Stimulated activated CD8-positive, alpha-beta memory T cell treated with anti-CD3 and anti-CD28 coated beads, Interleukin-4, amount 100 ng/mL, for 4 hours (primary cell): ENCODE measurements around the gene TULP3.
A peak's percentile ranks its signal among the peaks of the same experiment; 100 is the strongest.

Experiments
- DNase-seq, 2 donors: peaks; one replicate each; pipeline ENCODE4 v3.0.0-alpha.2; 2020; ENCODE audit warnings: low read depth in 2 of 2, low spot score in 1 of 2

TULP3 gene

DNA sequence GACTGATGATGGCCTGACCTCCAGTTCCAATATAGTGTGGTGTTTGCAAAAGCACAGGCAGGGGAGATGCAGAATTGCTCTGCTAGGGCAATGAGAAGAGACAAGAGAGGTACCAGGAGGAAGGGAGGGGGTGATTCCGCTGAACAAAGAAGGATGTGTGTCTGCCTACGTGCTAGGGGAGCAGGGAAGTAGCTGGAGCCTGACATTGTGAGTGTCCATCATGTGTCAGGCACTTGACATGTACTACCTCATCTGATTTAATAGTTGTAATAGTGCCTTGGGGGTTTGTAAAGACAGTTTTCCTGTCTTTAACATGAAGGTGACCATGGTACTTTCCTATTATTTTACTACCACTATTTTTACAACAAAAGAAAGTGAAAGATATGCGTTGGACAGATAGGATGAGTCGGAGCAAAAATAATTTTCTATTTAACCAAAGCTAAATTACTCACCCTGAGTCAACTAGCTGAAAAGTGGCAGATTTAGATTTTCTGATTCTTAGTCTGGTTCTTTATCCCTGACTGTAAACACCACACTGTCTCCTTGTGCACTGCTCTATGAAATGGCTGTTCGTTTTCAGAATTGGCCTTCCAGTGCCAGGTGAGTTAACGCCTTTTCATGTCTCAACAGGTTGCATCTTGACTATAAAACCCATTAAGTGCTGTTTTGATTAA, 34.8 kb downstream of the TULP3 start:
- DNase-seq = no peak

DNA sequence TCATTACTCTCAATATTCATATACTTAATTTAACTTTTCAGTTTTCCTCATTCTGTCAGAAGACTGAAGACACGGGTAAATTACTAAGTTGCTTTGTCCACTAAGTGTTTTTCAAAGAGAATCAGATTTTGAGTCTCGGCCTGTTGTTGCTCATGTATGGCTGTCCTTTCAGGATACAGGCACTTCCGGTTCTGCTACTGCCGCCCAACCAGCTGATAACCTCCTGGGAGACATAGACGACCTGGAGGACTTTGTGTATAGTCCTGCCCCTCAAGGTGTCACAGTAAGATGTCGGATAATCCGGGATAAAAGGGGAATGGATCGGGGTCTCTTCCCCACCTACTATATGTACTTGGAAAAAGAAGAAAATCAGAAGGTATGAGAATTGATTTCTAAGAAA, 40.2 kb downstream of the TULP3 start:
- no peak for DNase-seq

DNA sequence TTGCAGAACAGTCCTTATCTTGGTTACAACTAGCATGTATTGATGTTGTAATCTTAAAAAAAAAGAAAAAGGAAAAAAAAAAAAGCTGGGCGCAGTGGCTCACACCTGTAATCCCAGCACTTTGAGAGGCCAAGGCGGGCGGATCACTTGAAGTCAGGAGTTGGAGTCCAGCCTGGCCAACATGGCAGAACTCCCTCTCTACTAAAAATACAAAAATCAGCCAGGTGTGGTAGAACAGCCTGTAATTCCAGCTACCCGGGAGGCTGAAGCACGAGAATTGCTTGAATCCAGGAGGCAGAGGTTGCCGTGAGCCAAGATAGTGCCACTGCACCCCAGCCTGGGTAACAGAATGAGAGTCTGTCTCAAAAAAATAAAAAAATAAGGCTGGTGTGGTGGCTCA, 42.9 kb downstream of the TULP3 start:
- no peak for DNase-seq

DNA sequence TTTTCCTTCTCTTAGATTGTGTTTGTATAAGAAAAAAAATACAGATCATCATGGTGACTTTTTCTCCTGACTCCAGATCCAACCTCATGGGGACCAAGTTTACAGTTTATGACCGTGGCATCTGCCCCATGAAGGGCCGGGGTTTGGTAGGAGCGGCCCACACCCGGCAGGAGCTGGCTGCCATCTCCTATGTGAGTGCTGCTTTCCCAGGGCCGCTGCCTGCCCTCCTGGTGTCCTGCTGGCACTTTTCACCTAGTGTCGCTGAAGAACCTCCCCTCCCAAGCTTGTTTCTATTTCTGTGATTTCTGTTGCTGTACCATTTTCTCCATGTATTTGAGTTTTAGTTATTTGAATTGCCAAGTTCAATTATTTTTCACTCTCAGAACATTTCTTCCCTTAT, 43.7 kb downstream of the TULP3 start:
- no peak for DNase-seq

DNA sequence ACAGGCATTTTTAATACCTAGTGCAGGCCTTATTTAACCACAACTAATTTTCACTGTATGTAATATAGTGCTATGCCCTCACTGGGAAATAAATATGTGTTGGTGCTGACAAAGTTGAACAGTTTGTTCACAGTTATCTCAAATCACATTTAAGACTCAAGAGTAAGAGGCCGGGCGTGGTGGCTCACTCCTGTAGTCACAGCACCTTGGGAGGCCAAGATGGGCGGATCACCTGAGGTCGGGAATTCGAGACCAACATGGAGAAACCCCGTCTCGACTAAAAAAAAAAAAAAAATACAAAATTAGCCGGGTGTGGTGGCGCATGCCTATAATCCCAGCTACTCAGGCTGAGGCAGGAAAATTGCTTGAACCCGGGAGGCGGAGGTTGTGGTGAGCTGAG, 45.6 kb downstream of the TULP3 start:
- DNase-seq = no peak

DNA sequence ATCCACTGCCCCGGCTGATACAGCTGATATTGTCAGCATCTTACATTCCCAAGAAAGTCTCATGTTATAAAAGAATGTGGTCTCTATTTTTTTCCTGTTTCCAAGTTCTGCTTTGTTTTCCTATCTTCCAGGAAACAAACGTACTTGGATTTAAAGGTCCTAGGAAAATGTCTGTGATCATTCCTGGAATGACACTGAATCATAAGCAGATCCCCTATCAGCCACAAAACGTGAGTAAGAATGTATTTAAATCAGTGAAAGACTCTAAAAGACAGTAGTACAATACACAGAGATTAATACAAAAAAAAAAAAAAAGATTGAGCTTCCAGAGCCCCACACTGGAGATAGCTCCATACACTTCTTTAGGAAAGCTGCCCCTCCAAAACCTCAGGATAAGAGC, 46.8 kb downstream of the TULP3 start:
- DNase-seq = no peak

DNA sequence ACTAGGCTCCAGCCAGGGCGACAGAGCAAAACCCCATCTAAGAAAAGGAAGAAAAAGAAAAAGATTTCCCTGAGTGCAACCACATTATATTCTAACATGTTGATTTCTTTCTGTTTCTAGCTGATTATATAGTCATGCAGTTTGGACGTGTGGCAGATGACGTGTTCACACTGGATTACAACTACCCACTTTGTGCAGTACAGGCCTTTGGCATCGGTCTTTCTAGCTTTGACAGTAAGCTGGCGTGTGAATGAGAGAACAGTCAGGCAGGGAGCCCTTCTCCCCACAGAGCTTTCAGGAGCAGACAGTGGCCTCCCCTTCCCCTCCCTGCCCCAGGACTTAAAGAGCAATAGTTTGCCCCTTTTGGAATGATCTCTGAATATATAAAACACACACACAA, 48.5 kb downstream of the TULP3 start:
- no peak for DNase-seq

DNA sequence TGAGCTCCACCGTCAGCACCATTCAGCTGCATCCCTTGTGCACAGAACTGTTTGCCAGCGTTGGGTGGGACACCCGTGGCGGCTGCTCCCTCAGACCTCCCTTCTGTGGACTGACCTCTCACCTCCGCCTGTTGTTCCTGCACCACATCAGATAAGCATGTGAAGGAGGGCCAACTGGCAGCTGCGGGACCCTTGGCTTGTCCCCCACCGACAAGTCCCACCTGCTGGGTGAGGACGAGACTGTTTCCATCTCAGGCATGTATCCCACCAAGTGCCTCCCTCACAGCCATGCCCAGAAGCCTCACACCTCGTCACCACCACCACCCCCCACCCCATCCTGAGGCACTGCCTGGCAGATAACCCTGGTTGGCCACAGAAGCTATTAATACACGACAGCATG, 49.9 kb downstream of the TULP3 start:
- no peak for DNase-seq

DNA sequence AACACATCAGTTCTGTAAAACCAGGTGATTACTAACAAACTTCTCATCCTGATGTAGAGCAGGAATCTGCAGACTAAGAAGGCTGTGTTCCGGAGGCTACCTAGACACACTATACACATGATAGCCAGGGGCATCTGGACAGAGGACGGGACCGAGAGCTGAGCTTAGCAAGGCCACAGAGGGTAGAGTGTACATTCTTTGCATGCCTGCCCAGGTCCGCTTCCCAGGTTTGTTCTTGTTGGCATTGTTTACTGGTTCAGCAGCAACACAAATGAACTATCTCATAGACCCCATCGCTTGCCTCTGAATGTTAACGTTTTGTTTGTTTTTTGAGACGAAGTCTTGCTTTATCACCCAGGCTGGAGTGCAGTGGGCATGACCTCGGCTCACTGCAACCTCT, 50.8 kb downstream of the TULP3 start:
- no peak for DNase-seq

DNA sequence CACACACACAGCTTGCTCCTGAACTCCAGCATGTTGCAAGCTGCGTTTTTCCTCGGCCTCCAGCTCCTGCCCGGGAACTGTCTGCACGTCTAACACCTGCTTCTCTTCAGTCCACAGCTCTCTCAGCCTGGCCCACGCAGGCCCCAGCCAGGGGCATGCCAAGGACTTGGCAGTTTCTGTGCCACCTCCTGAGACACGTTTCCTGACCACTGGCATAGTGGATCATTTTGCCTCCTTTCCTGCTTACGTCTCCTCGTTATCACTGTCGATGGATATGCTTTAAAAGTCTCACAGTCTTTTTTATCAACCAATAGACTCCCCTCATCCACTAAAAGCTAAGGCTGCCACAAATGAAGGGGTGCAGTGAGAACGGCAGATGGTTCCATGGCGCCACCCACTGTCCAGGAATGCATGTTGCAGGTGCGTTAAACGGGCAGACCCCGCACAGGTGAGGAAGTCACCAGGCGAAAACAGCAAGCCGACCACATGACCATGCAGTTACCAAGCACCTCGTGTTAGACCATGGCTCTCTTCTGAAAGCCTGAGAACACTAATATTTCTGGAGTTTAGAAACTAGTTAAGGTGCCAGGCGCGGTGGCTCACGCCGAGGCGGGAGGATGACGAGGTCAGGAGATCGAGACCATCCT, 53.8 kb downstream of the TULP3 start:
- DNase-seq = peak in 1 of 2 donors; percentile 16

DNA sequence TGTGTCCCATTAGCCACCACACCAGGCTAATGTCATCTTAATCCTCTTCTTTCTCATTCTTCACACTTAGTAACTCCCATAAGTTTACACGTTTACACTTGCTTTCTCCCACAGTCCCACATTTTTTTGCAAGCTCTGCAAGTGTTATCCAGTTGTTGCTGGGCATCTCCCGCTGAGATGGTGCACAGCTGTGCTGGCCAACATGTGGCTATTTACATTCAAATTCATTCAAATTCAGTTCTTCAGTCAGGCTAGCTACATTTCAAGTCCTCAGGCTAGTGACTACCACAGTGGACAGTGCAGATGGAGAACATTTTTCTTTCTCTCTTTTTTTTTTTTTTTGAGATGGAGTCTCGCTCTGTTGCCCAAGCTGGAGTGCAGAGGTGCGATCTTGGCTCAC, 58.7 kb downstream of the TULP3 start:
- no peak for DNase-seq

DNA sequence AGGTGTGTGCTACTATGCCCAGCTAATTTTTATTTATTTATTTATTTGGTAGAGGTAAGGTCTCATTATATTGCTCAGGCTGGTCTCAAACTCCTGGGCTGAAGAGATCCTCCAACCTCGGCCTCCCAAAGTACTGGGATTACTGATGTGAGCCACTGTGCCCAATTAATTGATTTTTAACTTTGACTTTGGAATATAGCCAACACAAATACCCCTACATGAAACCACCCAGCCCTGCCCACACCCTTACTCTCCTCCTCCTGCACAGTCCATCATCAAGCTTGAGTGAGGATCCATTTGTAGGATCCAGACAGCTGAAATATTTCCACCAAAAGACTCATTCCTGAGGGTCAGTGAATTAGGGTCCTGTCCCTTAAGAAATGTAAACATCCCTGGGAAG, 65.2 kb downstream of the TULP3 start:
- DNase-seq = no peak

DNA sequence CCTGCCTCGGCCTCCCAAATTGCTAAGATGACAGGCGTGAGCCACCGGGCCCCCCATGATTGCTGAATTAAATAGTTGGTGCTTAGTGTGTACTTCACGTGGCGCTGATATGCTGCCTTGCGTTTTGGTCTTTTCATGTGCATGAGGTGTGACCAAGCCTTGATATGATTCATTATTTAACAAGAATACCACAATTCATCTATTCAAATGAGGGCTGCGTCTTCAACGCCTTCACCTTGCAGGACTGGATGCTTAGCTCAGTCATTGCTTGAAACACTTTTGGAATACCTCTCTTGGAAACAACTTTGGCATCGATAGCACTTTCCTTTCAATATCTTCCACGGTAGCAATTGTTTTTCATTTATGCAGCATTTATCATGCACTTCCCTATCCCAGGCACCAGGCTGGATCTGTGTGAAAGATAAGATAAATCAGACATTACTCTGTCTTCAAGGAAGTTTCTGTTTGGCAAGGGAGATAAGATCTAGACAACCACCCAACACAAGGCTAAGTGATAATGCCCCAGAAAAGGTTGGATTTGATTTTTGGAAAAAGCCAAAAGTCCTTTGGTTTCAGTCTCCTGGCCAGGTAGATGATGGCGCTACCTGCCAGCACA, 67.2 kb downstream of the TULP3 start:
- no peak for DNase-seq

DNA sequence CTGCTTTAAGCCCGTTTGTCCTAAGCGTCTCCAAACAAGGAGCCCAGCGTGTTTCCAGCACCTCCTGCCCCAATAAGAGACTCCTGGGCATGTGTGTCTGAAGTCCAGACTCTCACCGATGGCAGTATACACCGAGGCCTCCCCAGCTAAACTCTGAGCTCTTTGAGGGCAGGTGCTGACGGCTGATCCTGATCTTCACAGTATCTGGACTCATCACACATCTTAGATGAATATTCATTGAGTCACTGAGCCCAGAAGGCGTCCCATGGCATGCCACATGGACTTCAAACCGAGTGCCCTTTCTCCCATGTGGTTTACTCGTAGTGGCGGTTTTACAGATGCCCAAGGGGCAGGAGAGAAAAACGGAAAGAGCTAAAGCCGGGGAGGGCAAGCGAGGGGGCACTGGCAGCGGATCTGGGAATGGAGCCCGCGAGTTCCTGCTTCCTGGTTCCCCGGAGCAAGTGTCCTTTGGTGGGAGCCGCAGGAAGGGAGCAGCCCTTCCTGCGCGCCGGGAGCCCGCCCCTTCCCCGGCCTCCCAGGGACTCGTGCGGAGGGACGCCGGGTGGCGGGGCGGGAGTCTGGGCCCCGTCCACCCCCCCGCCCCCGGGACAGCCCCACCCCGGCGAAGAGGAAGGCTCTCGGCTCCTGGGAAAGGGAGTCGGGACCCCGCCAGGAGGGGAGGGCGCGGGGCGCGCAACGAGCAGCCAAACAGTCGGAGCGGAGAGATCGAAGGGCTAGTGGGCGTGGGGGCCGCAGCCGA, 67.9 kb downstream of the TULP3 start:
- DNase-seq = no peak

DNA sequence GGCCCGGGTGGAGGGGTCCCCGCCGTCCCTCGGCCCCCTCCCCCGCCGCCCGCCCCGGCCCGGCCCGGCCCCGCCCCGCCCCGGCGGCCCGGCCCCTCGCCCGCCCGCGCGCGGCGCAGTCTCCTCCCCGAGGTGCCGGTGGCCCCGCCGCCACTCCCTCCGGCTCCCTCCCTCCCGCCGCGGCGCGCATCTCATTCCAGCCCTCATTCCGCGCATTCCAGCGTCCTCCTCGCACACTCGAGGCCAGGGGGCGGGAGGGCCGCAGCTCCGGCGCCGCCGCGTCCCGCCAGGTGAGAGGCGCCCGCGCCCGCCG, 68.5 kb downstream of the TULP3 start, which contains the start of gene TEAD4:
TSS of gene TEAD4 (plus strand) at position 206 of the 313 bp plus-strand sequence.
- DNase-seq = no peak

DNA sequence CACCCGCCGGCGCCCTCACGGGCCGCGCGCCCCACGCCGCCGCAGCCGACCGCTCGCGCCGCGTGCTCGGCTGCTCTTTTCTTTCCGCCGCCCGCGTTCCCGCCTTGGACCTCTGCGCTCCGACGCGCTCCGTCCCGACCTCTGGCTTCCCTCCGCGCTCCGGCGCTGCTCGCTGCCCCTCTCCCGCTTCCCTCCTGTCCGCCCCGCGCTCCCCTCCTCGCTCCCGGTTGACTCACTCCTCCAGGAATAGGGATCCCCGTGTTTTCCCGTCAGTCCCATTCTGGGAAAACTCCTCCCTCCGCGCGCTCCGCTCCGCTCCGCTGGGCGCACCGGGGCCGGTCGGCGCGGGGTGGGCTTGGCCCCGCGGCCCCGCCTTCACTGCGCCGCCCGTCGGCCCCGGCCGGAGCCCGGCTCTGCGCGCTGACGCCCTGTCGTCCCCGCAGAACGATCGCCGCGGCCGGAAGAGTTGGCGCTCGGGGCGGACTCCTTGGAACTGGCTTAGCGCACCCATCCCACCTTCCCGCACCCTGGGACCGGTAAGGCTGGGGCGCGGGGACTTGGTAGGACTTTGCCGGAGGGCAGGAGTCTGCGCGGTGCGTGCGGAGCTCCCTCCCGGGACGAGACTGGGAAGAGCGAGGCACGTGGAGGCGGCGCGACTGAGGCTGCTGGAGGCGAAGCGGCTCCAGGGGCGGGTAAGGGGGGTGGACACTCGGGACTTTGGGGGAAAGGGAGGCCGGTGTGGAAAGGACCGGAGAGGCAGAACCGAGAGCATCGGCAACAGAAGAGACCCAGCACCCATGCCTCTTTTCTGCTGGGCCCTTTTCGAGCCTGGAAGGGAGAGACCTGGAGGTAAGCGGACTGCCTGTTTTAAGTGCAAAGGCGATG, 69.1 kb downstream of the TULP3 start:
- no peak for DNase-seq

DNA sequence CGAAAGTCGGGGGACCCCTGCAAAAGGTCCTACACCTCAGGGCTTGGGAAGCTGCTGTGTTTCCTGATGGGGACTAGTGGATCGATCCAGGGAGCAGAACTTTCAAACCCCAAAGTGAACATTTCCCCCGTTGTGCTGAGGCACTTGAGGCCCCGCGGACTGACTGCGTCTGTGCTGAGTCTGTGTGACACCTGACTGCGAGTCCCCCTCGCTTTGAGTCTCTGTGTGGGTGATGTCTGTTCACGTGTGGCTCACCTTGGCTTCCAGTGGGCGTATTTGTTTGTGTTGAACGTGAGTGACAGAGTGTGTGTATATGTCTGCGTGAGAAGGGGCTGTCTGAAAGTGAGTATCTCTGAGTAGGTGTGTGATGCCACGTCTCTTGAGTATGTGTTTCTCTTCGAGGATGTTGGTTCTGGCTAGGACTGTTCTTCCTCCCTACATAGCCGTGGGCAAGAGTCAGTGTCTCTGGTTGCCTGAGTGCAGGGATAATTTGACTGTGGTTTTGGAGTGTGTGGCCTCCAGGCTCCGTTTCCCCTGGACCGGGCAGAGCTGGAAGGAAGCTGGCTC, 69.8 kb downstream of the TULP3 start:
- no peak for DNase-seq

DNA sequence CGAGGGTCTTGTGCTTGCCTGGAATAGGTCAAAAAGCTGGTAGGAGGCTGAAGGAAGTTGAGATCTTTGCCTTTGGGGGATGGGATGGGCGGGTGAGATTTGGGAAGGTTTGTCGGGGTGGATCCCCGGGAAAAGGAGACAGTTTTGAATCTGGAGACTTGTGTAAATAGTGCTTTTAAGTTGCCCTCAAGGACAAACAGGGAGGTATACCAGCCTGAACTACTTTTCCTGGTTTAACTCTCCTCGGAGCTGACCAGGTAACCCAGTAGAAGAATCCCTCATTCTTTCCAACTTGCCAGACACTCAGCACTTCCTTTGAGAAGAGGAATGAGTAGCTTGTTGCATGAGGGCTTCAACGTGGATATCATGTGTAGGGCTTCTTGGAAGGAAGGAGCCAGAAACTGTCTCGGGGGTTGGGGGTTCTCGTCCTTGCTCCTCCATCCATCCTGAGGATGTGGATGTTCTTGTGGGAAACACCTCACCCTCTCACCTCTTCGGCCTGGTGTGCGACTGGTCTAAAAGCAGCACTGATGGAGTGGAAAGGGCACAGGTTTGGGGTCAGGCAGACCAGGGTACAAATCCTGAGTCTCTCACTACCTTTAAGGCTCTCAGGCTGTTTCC, 70.4 kb downstream of the TULP3 start:
- DNase-seq = no peak

DNA sequence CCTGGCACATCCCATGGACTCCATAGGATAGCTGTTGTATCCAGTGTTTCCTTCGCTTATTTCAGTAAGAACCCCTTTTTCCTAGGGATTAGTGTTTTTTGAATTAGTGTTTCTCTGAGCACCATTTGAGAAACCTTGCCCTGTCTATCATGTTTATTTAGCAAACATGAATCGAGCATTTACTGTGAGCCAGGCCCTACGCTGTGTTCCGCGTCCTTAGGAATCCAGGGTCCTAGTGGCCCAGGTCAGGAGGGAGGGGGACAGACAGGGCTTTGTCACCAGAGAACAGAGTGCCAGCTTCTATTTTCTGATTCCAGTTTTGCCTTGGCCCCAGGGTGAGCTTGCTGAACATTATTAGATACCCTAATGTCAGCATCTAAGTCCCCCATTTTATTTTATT, 71.0 kb downstream of the TULP3 start:
- no peak for DNase-seq

DNA sequence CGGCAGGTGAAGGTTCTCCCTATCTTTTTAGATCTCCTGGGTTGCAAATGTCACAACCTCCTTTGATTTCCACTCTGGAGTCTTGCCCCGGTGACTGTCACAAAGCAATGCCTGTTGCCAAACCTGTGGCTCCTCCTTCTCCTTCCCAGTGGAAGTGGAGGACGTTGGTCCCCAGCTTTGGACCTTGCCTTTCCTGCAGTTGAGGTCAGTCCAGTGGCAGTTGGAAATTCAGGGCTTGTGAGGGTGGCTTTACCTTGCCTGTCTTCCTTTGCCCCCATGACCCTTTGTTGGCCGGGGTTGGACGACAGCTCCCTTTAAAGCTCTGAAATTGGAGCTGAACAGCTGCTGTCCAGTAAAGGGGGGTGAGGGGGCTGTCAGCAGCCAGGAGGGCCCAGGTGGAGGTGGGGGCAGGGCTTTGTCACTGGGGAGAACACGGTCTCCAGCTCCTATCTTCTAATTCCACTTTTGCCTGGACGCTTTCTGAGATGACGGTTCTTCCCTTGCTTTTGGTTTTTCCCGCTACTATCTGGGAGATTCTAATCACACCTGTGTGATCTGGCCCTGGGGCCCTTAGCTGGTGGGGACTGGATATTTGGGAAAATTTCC, 72.6 kb downstream of the TULP3 start:
- DNase-seq = no peak
